ENCODE data around the gene SCAPER. TPM values are rescaled to one million over a fixed set of nuclear protein-coding genes. Genes with fewer than 3 reads are reported as not detected.
A peak's percentile ranks its signal among the peaks of the same experiment; 100 is the strongest.

SCAPER gene
- total RNA-seq, 1 donor: 9.1 TPM

- no peak for TF ChIP-seq CTCF (IDR thresholded peaks at IDR 0.05; ENCODE audit: insufficient read depth, low read depth, low read length)
- H3K4me3 ChIP-seq (ENCODE audit: low read depth, low read length): no peak overlapping the region
- DNase-seq (ENCODE audit: low read depth): no peak
Measured at GRCh38 chr15:76868740-76869139, 36.4 kb downstream of the SCAPER start.

GRCh38 chr15:76866716-76867321, 38.3 kb downstream of the SCAPER start:
- peak; percentile 61 for TF ChIP-seq CTCF (IDR thresholded peaks at IDR 0.05; ENCODE audit: insufficient read depth, low read depth, low read length)
- H3K4me3 ChIP-seq (ENCODE audit: low read depth, low read length): no peak overlapping the region
- peak; percentile 50 for DNase-seq (ENCODE audit: low read depth)

GRCh38 chr15:76866008-76866407, 39.1 kb downstream of the SCAPER start:
- no peak for TF ChIP-seq CTCF (IDR thresholded peaks at IDR 0.05; ENCODE audit: insufficient read depth, low read depth, low read length)
- DNase-seq (ENCODE audit: low read depth): peak; percentile 38
- no peak overlapping the region for H3K4me3 ChIP-seq (ENCODE audit: low read depth, low read length)

- TF ChIP-seq CTCF (IDR thresholded peaks at IDR 0.05; ENCODE audit: insufficient read depth, low read depth, low read length): no peak
Measured at GRCh38 chr15:76865548-76865991, 39.6 kb downstream of the SCAPER start.

GRCh38 chr15:76864586-76864985, 40.6 kb downstream of the SCAPER start:
- no peak for DNase-seq (ENCODE audit: low read depth)
- TF ChIP-seq CTCF (IDR thresholded peaks at IDR 0.05; ENCODE audit: insufficient read depth, low read depth, low read length): no peak
- no peak overlapping the region for H3K4me3 ChIP-seq (ENCODE audit: low read depth, low read length)

More at GRCh38 chr15:76865548-76865991, 39.6 kb downstream of the SCAPER start:
- no peak overlapping the region for H3K4me3 ChIP-seq (ENCODE audit: low read depth, low read length)
- no peak for DNase-seq (ENCODE audit: low read depth)

- TF ChIP-seq CTCF (IDR thresholded peaks at IDR 0.05; ENCODE audit: insufficient read depth, low read depth, low read length): no peak
- DNase-seq (ENCODE audit: low read depth): no peak
Measured at GRCh38 chr15:76863693-76864092, 41.4 kb downstream of the SCAPER start.

GRCh38 chr15:76863123-76863522, 42.0 kb downstream of the SCAPER start:
- H3K4me3 ChIP-seq (ENCODE audit: low read depth, low read length): no peak overlapping the region

More at GRCh38 chr15:76863693-76864092, 41.4 kb downstream of the SCAPER start:
- no peak overlapping the region for H3K4me3 ChIP-seq (ENCODE audit: low read depth, low read length)

More at GRCh38 chr15:76863123-76863522, 42.0 kb downstream of the SCAPER start:
- peak; percentile 14 for DNase-seq (ENCODE audit: low read depth)
- no peak for TF ChIP-seq CTCF (IDR thresholded peaks at IDR 0.05; ENCODE audit: insufficient read depth, low read depth, low read length)
